ENCODE results near the gene A4GALT. TPM values are rescaled to one million over a fixed set of nuclear protein-coding genes. Genes with fewer than 3 reads are reported as not detected.

Gene A4GALT
- total and polyA plus RNA-seq, 2 of the 13 experiments (the other 11 are each of a cell fraction or from before 2014, with no cell fraction given), result 0.09 to 1.1 TPM

GRCh38 chr22:42648368-42649245, 72.1 kb downstream of the A4GALT start (continued):
- TF ChIP-seq PRDM15 (CRISPR knock-in tag; IDR thresholded peaks at IDR 0.05) (no peak), ZNF580 (CRISPR knock-in tag; IDR thresholded peaks at IDR 0.05; ENCODE audit: borderline replicate concordance, low read depth) (peak; percentile 80; the same call in 1 of the 2 replicates), MEF2D (CRISPR knock-in tag; IDR thresholded peaks at IDR 0.05) (peak; percentile 54; the same call in 1 of the 2 replicates), SUZ12 (IDR thresholded peaks at IDR 0.05; ENCODE audit: low read depth, low read length) (no peak), ZNF136 (CRISPR knock-in tag; IDR thresholded peaks at IDR 0.05; ENCODE audit: low read depth) (no peak), SP1 (IDR thresholded peaks at IDR 0.05) (no peak), SP1 (CRISPR knock-in tag; IDR thresholded peaks at IDR 0.05) (peak; percentile 27; the same call in 1 of the 2 replicates), ZBED4 (CRISPR knock-in tag; IDR thresholded peaks at IDR 0.05; ENCODE audit: borderline replicate concordance) (peak; percentile 81), CTCF (CRISPR knock-in tag; IDR thresholded peaks at IDR 0.05) (peak; percentile 15; the same call in 1 of the 2 replicates), CERS6 (CRISPR knock-in tag; IDR thresholded peaks at IDR 0.05) (no peak), ZNF24 (IDR thresholded peaks at IDR 0.05) (no peak), SMAD3 (CRISPR knock-in tag; IDR thresholded peaks at IDR 0.05) (0 out of 2 replicates have a peak, but pooled peaks have one; percentile 47), ZNF891 (CRISPR knock-in tag; IDR thresholded peaks at IDR 0.05) (peak; percentile 54; the same call in 1 of the 2 replicates), ISX (CRISPR knock-in tag; conservative IDR thresholded peaks at IDR 0.05) (no peak), ZNF709 (CRISPR knock-in tag; IDR thresholded peaks at IDR 0.05) (peak; percentile 47; the same call in 1 of the 2 replicates), ZNF275 (CRISPR knock-in tag; IDR thresholded peaks at IDR 0.05; ENCODE audit: borderline replicate concordance) (peak; percentile 81; the same call in 1 of the 2 replicates)

Data from HepG2 (cell line).